HG03342 (cell line): ENCODE measurements around the gene CCT3.
"Not testable (repeated sequence)": the region's sequence is repeated elsewhere in the genome, so short reads cannot be mapped to it uniquely, and the experiment has no call there.

ENCODE experiments used
- ATAC-seq: cut with Tn5 transposase; IDR thresholded peaks from one replicate; pipeline ENCODE4 v1.9.1; 2021; ENCODE audit warnings: mild to moderate bottlenecking, moderate library complexity; ENCODE audit not compliant: unreplicated experiment

CCT3 gene

GRCh38 chr1:156338180-156338976, at the start of gene CCT3, which contains the start of gene TSACC:
TSS of gene CCT3 (minus strand) at chr1:156338292. CDS start at chr1:156338184, 108 bp downstream.
TSS of gene TSACC (plus strand) at chr1:156338526. CDS start at chr1:156339758, 1,232 bp downstream.
- ATAC-seq = peak; percentile 87

GRCh38 chr1:156387870-156388173, 49.7 kb upstream of the CCT3 start:
- ATAC-seq = no peak

GRCh38 chr1:156386949-156387869, 49.1 kb upstream of the CCT3 start:
- no peak for ATAC-seq

- no peak for ATAC-seq
Observed at GRCh38 chr1:156386134-156386901, 48.2 kb upstream of the CCT3 start.

GRCh38 chr1:156385534-156386031, 47.5 kb upstream of the CCT3 start:
- ATAC-seq = no peak

GRCh38 chr1:156384658-156385057, 46.6 kb upstream of the CCT3 start:
- no peak for ATAC-seq

GRCh38 chr1:156384007-156384406, 45.9 kb upstream of the CCT3 start:
- ATAC-seq = no peak

- peak; percentile 70 for ATAC-seq
Observed at GRCh38 chr1:156383023-156383422, 44.9 kb upstream of the CCT3 start.

- ATAC-seq = no peak
Observed at GRCh38 chr1:156382561-156382960, 44.5 kb upstream of the CCT3 start.

GRCh38 chr1:156379420-156380165, 41.5 kb upstream of the CCT3 start:
- ATAC-seq = no peak

GRCh38 chr1:156378557-156378956, 40.5 kb upstream of the CCT3 start:
- ATAC-seq = no peak

GRCh38 chr1:156376958-156377919, 39.1 kb upstream of the CCT3 start:
- ATAC-seq = no peak

GRCh38 chr1:156376146-156376545, 38.1 kb upstream of the CCT3 start:
- no peak for ATAC-seq

- ATAC-seq = no peak
Observed at GRCh38 chr1:156373546-156373945, 35.5 kb upstream of the CCT3 start.

GRCh38 chr1:156372876-156373275, 34.8 kb upstream of the CCT3 start:
- no peak for ATAC-seq

GRCh38 chr1:156372265-156372586, 34.1 kb upstream of the CCT3 start:
- ATAC-seq = no peak

GRCh38 chr1:156371553-156372264, 33.6 kb upstream of the CCT3 start:
- no peak for ATAC-seq

- not testable (repeated sequence) for ATAC-seq
Observed at GRCh38 chr1:156369685-156370286, 31.7 kb upstream of the CCT3 start.
